HUES6 (cell line): Measurements from ENCODE around the gene IL9R.
"Not testable (repeated sequence)": the region's sequence is repeated elsewhere in the genome, so short reads cannot be mapped to it uniquely, and the experiment has no call there.

Source experiments
- H3K27ac ChIP-seq: 2 replicates; pipeline ENCODE4 v1.7.0; 2013; ENCODE audit warnings: low read depth, mild to moderate bottlenecking, low read length, inconsistent platforms
- H3K27me3 ChIP-seq: 2 replicates; pipeline ENCODE4 v1.6.1; 2013; ENCODE audit warnings: low read length; ENCODE audit not compliant: control insufficient read depth, insufficient read depth
- H3K36me3 ChIP-seq: 2 replicates; pipeline ENCODE4 v1.6.1; 2013; ENCODE audit warnings: low read length; ENCODE audit not compliant: control insufficient read depth, insufficient read depth
- H3K4me1 ChIP-seq: 2 replicates; pipeline ENCODE4 v1.6.1; 2013; ENCODE audit warnings: low read length; ENCODE audit not compliant: control insufficient read depth, insufficient read depth
- H3K4me3 ChIP-seq: 2 replicates; pipeline ENCODE4 v1.5.1; 2013; ENCODE audit warnings: low read depth, low read length
- H3K9ac ChIP-seq: one replicate; pipeline ENCODE4 v1.6.1; 2013; ENCODE audit warnings: mild to moderate bottlenecking, low read length
- H3K9me3 ChIP-seq: 2 replicates; pipeline ENCODE4 v1.6.1; 2013; ENCODE audit warnings: low read depth, low read length; ENCODE audit not compliant: control insufficient read depth, insufficient read depth

IL9R gene

DNA sequence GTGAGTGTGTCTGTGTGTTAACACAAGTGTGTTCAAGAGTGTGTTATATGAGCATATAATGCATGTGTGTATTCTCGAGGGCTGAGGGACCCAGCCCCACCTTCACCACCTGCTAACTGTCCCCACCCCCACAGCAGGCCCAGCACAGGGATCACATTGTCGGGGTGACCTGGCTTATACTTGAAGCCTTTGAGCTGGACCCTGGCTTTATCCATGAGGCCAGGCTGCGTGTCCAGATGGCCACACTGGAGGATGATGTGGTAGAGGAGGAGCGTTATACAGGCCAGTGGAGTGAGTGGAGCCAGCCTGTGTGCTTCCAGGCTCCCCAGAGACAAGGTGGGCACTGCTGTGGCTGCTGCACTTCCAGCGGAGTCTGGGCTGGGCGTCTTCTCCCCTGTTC is 7.6 kb downstream of the IL9R start:
- Histone ChIP-seq H3K27me3 (no peaks in the 10 kb centered on the region), H3K9me3 (peaks cover 41% of the 10 kb centered on the region; the same call in 1 of the 2 replicates), H3K27ac (no peak overlapping the region), H3K9ac (no peak overlapping the region), H3K4me1 (peaks cover 3% of the 10 kb centered on the region; the same call in 1 of the 2 replicates), H3K4me3 (no peak overlapping the region), H3K36me3 (no peaks in the 10 kb centered on the region)

GRCh38 chrX:156006468-156006867 is 9.0 kb downstream of the IL9R start:
- H3K27me3 ChIP-seq, H3K36me3 ChIP-seq, H3K9ac ChIP-seq, H3K4me3 ChIP-seq, H3K4me1 ChIP-seq, H3K27ac ChIP-seq: not testable (repeated sequence)
- H3K9me3 ChIP-seq: peaks cover 29% of the 10 kb centered on the region; the same call in 1 of the 2 replicates

- H3K9me3 ChIP-seq: peaks cover 19% of the 10 kb centered on the region; the same call in 1 of the 2 replicates
- H3K4me1 ChIP-seq, H3K36me3 ChIP-seq, H3K27me3 ChIP-seq, H3K27ac ChIP-seq, H3K4me3 ChIP-seq, H3K9ac ChIP-seq: not testable (repeated sequence)
These were observed 10.9 kb downstream of the IL9R start for GRCh38 chrX:156008379-156008778.

- no peak overlapping the region for H3K9ac ChIP-seq
- peaks cover 14% of the 10 kb centered on the region; the same call in 1 of the 2 replicates for H3K9me3 ChIP-seq
- H3K4me3 ChIP-seq: no peak overlapping the region
- no peaks in the 10 kb centered on the region for H3K4me1 ChIP-seq
- H3K27me3 ChIP-seq: no peaks in the 10 kb centered on the region
- no peak overlapping the region for H3K27ac ChIP-seq
- no peaks in the 10 kb centered on the region for H3K36me3 ChIP-seq
These were observed 11.4 kb downstream of the IL9R start for GRCh38 chrX:156008915-156009314.

- H3K36me3 ChIP-seq: not testable (repeated sequence)
These were observed 12.2 kb downstream of the IL9R start for GRCh38 chrX:156009691-156010090.

GRCh38 chrX:156013286-156013953 is 15.9 kb downstream of the IL9R start:
- not testable (repeated sequence) for H3K36me3 ChIP-seq, H3K27ac ChIP-seq, H3K9me3 ChIP-seq, H3K4me3 ChIP-seq, H3K4me1 ChIP-seq, H3K9ac ChIP-seq, H3K27me3 ChIP-seq

More at GRCh38 chrX:156009691-156010090, 12.2 kb downstream of the IL9R start:
- not testable (repeated sequence) for H3K9ac ChIP-seq, H3K4me1 ChIP-seq, H3K4me3 ChIP-seq, H3K27me3 ChIP-seq, H3K27ac ChIP-seq, H3K9me3 ChIP-seq

GRCh38 chrX:156019846-156020245 is 22.4 kb downstream of the IL9R start:
- not testable (repeated sequence) for H3K27ac ChIP-seq, H3K27me3 ChIP-seq, H3K4me1 ChIP-seq, H3K9ac ChIP-seq, H3K36me3 ChIP-seq, H3K4me3 ChIP-seq, H3K9me3 ChIP-seq

GRCh38 chrX:156023002-156023401 is 25.5 kb downstream of the IL9R start:
- not testable (repeated sequence) for H3K36me3 ChIP-seq, H3K27me3 ChIP-seq, H3K4me3 ChIP-seq, H3K4me1 ChIP-seq, H3K9me3 ChIP-seq, H3K27ac ChIP-seq, H3K9ac ChIP-seq

- H3K36me3 ChIP-seq, H3K27ac ChIP-seq, H3K4me3 ChIP-seq, H3K4me1 ChIP-seq, H3K27me3 ChIP-seq, H3K9me3 ChIP-seq, H3K9ac ChIP-seq: not testable (repeated sequence)
These were observed 27.5 kb downstream of the IL9R start for GRCh38 chrX:156024949-156025492.

DNA sequence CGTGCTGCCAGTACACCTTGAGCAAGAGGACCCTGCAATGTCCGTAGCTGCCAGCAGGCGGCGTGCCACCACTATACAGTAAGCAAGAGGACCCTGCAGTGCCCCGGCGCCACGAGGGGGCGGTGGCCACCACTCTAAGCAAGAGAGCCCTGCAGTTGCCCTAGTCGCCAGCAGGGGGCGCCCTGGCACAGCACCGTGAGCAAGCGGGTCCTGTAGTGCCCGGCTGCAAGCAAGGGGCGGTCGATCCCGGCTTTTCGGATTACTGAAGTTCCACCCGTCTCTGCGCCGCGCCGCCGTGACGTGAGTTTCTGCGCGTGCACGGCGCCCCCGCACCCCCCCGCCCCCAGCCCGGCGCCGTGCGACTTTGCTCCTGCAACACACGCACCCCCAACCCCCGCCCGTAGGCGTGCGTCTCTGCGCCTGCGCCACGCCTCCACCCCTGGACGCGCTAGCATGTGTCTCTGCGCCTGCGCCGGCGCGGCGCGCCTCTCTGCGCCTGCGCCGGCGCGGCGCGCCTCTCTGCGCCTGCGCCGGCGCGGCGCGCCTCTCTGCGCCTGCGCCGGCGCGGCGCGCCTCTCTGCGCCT is 31.2 kb downstream of the IL9R start:
- not testable (repeated sequence) for H3K27ac ChIP-seq, H3K4me3 ChIP-seq, H3K27me3 ChIP-seq, H3K4me1 ChIP-seq, H3K36me3 ChIP-seq, H3K9ac ChIP-seq, H3K9me3 ChIP-seq

GRCh38 chrX:156029296-156029695 is 31.8 kb downstream of the IL9R start:
- H3K27ac ChIP-seq, H3K27me3 ChIP-seq, H3K4me3 ChIP-seq, H3K9me3 ChIP-seq, H3K4me1 ChIP-seq, H3K36me3 ChIP-seq, H3K9ac ChIP-seq: not testable (repeated sequence)
